AG10803 (cell line): ENCODE data around the gene USF2.

Experiments
- DNase-seq: peaks from one replicate; pipeline ENCODE4 v3.0.0; 2010; ENCODE audit warnings: low read depth
- H3K4me3 ChIP-seq: 2 replicates; pipeline ENCODE4 v1.5.1; 2011; ENCODE audit warnings: mild to moderate bottlenecking, low read length, control low read depth
- CTCF ChIP-seq: conservative IDR thresholded peaks from 2 replicates; pipeline ENCODE4 v1.5.1; 2011; ENCODE audit warnings: mild to moderate bottlenecking, low read length, control low read depth, inconsistent platforms

USF2 gene

GRCh38 chr19:35299523-35300338 is 31.0 kb downstream of the USF2 start:
- no peak for TF ChIP-seq CTCF
- DNase-seq: no peak

GRCh38 chr19:35300339-35300649 is 31.5 kb downstream of the USF2 start:
- no peak overlapping the region for H3K4me3 ChIP-seq
- no peak for TF ChIP-seq CTCF
- DNase-seq: no peak

More at GRCh38 chr19:35299523-35300338, 31.0 kb downstream of the USF2 start:
- H3K4me3 ChIP-seq: no peak overlapping the region

- no peak for DNase-seq
- TF ChIP-seq CTCF: no peak
- no peak overlapping the region for H3K4me3 ChIP-seq
Observed at GRCh38 chr19:35301961-35302360, 33.2 kb downstream of the USF2 start.

- H3K4me3 ChIP-seq: no peak overlapping the region
- no peak for TF ChIP-seq CTCF
- DNase-seq: no peak
Observed at GRCh38 chr19:35302446-35302845, 33.7 kb downstream of the USF2 start.

- DNase-seq: no peak
- H3K4me3 ChIP-seq: no peak overlapping the region
- TF ChIP-seq CTCF: no peak
Observed at GRCh38 chr19:35303357-35303915, 34.7 kb downstream of the USF2 start.

GRCh38 chr19:35304036-35304435 is 35.3 kb downstream of the USF2 start:
- DNase-seq: no peak
- TF ChIP-seq CTCF: no peak
- no peak overlapping the region for H3K4me3 ChIP-seq

GRCh38 chr19:35305181-35305580 is 36.4 kb downstream of the USF2 start:
- H3K4me3 ChIP-seq: no peak overlapping the region
- TF ChIP-seq CTCF: no peak
- no peak for DNase-seq
